ENCODE measurements around the gene FBXO46.

FBXO46 gene

GRCh38 chr19:45730368-45731288 lies at the start of gene FBXO46 (continued):
- TF ChIP-seq ZBTB44 (tag by site-specific recombination; IDR thresholded peaks at IDR 0.05) (0 out of 2 replicates have a peak, but pooled peaks have one; percentile 55), KLF16 (tag by site-specific recombination; IDR thresholded peaks at IDR 0.05) (no peak; the same call in 1 of the 2 replicates), ZNF398 (tag by site-specific recombination; IDR thresholded peaks at IDR 0.05) (peak; percentile 99), SP2 (tag by site-specific recombination; IDR thresholded peaks at IDR 0.05) (peak; percentile 59), ZNF610 (tag by site-specific recombination; IDR thresholded peaks at IDR 0.05; ENCODE audit: borderline replicate concordance) (no peak), ZNF530 (tag by site-specific recombination; IDR thresholded peaks at IDR 0.05; ENCODE audit: low read depth) (no peak), ZNF561 (tag by site-specific recombination; IDR thresholded peaks at IDR 0.05; ENCODE audit: borderline replicate concordance) (peak; percentile 46; the same call in 1 of the 2 replicates), KLF10 (tag by site-specific recombination; IDR thresholded peaks at IDR 0.05) (no peak; the same call in 1 of the 2 replicates), ZNF148 (tag by site-specific recombination; IDR thresholded peaks at IDR 0.05; ENCODE audit: borderline replicate concordance) (no peak), PRDM1 (tag by site-specific recombination; IDR thresholded peaks at IDR 0.05) (no peak), ZFP41 (tag by site-specific recombination; IDR thresholded peaks at IDR 0.05; ENCODE audit: borderline replicate concordance) (no peak), ZNF76 (tag by site-specific recombination; IDR thresholded peaks at IDR 0.05; ENCODE audit: borderline replicate concordance, low read depth) (peak; percentile 98), PATZ1 (tag by site-specific recombination; IDR thresholded peaks at IDR 0.05) (peak; percentile 91), ZNF600 (tag by site-specific recombination; IDR thresholded peaks at IDR 0.05) (0 out of 2 replicates have a peak, but pooled peaks have one; percentile 63), ZXDB (tag by site-specific recombination; IDR thresholded peaks at IDR 0.05) (peak; percentile 83), MEIS1 (CRISPR knock-in tag; IDR thresholded peaks at IDR 0.05; ENCODE audit: borderline replicate concordance) (no peak), ZNF621 (tag by site-specific recombination; IDR thresholded peaks at IDR 0.05) (no peak), ZNF548 (tag by site-specific recombination; IDR thresholded peaks at IDR 0.05) (no peak), ZNF221 (tag by site-specific recombination; IDR thresholded peaks at IDR 0.05; ENCODE audit: borderline replicate concordance) (no peak)
- TF ChIP-seq, protein P1, sequence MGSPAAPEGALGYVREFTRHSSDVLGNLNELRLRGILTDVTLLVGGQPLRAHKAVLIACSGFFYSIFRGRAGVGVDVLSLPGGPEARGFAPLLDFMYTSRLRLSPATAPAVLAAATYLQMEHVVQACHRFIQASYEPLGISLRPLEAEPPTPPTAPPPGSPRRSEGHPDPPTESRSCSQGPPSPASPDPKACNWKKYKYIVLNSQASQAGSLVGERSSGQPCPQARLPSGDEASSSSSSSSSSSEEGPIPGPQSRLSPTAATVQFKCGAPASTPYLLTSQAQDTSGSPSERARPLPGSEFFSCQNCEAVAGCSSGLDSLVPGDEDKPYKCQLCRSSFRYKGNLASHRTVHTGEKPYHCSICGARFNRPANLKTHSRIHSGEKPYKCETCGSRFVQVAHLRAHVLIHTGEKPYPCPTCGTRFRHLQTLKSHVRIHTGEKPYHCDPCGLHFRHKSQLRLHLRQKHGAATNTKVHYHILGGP (tag by site-specific recombination; IDR thresholded peaks at IDR 0.05), result no peak
- TF ChIP-seq, protein P2, sequence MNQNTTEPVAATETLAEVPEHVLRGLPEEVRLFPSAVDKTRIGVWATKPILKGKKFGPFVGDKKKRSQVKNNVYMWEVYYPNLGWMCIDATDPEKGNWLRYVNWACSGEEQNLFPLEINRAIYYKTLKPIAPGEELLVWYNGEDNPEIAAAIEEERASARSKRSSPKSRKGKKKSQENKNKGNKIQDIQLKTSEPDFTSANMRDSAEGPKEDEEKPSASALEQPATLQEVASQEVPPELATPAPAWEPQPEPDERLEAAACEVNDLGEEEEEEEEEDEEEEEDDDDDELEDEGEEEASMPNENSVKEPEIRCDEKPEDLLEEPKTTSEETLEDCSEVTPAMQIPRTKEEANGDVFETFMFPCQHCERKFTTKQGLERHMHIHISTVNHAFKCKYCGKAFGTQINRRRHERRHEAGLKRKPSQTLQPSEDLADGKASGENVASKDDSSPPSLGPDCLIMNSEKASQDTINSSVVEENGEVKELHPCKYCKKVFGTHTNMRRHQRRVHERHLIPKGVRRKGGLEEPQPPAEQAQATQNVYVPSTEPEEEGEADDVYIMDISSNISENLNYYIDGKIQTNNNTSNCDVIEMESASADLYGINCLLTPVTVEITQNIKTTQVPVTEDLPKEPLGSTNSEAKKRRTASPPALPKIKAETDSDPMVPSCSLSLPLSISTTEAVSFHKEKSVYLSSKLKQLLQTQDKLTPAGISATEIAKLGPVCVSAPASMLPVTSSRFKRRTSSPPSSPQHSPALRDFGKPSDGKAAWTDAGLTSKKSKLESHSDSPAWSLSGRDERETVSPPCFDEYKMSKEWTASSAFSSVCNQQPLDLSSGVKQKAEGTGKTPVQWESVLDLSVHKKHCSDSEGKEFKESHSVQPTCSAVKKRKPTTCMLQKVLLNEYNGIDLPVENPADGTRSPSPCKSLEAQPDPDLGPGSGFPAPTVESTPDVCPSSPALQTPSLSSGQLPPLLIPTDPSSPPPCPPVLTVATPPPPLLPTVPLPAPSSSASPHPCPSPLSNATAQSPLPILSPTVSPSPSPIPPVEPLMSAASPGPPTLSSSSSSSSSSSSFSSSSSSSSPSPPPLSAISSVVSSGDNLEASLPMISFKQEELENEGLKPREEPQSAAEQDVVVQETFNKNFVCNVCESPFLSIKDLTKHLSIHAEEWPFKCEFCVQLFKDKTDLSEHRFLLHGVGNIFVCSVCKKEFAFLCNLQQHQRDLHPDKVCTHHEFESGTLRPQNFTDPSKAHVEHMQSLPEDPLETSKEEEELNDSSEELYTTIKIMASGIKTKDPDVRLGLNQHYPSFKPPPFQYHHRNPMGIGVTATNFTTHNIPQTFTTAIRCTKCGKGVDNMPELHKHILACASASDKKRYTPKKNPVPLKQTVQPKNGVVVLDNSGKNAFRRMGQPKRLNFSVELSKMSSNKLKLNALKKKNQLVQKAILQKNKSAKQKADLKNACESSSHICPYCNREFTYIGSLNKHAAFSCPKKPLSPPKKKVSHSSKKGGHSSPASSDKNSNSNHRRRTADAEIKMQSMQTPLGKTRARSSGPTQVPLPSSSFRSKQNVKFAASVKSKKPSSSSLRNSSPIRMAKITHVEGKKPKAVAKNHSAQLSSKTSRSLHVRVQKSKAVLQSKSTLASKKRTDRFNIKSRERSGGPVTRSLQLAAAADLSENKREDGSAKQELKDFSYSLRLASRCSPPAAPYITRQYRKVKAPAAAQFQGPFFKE (tag by site-specific recombination; IDR thresholded peaks at IDR 0.05; ENCODE audit: borderline replicate concordance), result no peak

Data from HEK293 (cell line).